NCI-H2081 (cell line): ENCODE measurements around the gene TP53RK.

ENCODE experiments used
- DNase-seq, 2 experiments: peaks; one replicate each; lab custom pipeline; 2025; lab: John Stamatoyannopoulos, UW

Gene TP53RK

DNA sequence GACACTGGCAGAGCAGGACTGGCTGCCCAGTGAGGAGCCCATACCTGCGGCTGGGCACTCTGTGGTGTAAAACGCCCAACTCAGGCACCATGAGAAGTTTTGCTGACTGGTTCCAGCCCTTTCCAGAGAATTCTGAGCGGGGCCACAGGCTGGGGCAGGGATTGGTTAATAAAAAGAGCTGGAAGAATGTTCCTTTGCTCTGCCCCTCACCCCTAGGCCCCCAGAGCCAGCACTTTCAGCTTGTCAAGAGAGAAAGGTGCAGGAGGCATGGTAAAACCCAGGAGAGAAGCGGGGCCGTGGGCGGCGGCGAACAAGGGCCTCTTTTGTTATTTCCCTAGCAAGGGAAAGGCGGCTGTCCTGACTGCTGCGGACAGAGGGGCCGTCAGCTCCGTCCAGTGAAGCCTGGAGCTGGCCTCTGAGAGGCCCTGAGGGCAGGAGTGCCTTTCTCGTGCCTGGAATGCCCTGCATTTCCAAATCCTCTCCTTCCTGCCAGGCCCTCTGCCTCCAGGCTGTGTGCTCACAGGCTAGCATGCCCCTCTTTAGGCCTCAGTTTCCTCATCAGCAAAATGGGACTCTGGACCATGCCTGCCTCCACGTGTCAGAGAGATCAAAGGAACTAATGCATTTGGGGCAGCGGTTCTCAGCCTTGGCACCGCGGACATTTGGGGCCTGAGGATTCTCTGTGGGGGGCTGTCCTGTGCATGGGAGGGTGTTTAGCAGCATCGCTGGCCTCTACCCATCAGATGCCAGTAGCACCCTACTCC, 50.9 kb downstream of the TP53RK start:
- no peak for DNase-seq

DNA sequence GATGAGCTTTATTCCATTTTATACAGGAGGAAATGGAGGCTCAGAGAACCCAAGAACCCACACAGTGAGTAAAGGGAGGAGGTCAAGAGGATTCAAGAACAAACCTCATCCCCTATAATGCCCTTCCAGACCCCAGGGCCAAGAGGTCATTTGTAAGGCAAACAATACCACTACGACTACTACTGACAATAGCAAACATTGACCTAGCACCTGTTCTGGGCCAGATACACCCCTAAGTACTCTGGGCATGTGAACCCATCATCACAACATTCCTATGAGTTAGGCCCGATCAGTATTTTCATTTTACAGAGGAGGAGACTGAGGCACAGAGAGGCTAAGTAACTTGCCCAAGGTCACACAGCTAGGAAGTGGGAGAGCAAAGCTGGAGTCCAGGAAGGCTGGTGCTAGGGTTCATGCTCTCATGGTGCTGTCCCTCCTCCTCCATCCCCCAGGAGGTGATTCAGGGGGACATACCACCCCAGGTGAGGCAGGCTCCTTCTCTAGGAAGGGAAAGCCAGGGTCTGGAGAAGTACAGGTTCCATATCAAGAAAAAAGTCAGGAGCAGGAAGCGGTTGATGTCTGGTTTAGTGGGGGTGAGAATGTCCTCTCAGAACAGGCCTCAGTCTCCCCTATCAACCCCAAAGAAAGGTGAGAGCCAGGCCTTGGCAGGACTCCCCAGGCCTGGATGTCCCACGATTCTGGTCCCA, 51.7 kb downstream of the TP53RK start:
- DNase-seq = no peak

DNA sequence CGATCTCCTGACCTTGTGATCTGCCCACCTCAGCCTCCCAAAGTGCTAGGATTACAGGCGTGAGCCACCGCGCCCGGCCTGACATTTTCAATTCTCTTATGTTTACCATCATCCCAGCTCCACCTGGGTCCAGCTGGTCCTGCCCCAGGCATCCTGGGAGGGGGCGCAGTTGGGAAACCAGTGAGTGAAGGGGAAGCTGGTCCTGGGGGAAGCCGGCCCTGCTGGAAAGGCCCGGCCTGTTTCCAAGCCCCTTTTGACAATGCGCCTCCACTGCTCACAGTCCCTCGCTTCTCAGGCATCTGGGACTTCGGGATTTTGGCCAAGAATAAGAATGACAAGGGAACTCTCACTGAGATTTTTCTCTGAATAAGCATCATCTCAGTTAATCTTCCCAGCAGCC, 52.2 kb downstream of the TP53RK start:
- DNase-seq = no peak

DNA sequence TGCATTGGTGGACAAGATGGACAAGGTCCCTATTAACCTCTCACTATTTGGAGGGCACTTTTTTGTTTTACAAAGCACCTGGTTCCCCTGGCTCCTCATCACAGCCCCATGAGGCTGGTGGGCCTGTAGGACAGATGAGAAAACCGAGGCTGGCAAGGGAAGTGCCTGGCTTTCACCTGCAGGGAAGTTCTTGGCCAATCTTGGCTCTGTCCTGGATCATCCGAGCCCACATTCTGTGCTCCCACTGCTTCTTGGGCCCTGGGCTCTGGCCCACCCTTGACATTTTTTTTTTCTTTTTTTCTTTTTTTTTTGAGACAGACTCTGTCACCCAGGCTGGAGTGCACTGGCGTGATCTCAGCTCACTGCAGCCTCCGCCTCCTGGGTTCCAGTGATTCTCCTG, 52.7 kb downstream of the TP53RK start:
- DNase-seq = no peak

DNA sequence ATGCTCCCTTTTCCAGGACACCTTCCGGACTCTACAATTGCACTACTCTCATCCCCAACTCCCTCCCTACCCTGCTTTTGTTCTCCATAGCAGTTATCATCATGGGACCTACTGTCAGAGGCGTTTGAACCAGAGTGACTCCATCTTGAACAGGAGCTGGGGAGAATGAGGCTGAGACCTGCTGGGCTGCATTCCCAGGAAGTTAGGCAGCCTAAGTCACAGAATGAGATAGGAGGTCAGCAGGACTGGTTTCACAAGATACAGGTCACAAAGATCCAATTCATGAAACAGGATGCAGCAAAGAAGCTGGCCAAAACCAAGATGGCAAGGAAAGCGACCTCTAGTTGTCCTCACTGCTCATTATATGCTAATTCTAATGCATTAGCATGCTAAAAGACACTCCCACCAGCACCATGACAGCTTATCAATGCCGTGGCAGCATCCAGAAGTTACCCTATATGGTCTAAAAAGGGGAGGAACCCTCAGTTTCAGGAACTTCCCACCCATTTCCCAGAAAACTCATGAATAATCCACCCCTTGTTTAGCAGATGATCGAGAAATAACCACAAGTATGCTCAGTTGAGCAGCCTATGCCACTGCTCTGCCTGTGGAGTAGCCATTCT, 53.6 kb downstream of the TP53RK start:
- no peak for DNase-seq

DNA sequence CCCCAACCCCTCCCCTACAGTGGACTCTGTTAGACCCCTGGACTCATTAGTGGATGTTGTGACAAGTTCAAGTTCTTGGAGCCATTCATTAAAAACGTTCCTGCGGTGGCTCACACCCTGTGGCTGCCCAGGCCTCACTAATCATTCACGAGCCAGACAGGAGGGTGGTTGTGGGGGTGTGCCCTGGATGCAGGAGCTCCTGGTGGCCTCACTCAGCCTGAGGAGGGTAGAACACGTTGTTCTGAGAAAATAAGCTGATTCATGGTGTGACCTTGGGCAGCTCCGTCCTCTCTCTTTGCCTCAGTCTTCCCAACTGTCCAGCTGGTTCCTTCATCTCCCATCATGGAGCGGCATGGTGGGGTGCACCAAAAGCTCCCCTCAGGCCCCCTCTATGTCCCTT, 54.7 kb downstream of the TP53RK start:
- DNase-seq = no peak
